NCI-H2171 (cell line): ENCODE measurements around the gene TMEM170A.
"Not testable (repeated sequence)": the region's sequence is repeated elsewhere in the genome, so short reads cannot be mapped to it uniquely, and the experiment has no call there.

Experiments used
- DNase-seq: peaks from one replicate; lab custom pipeline; 2025; lab: John Stamatoyannopoulos, UW

The TMEM170A gene

GRCh38 chr16:75452464-75453190, 11.9 kb downstream of the TMEM170A start:
- DNase-seq = no peak

- no peak for DNase-seq
Observed at GRCh38 chr16:75446416-75446815, 18.1 kb downstream of the TMEM170A start.

- DNase-seq = no peak
Observed at GRCh38 chr16:75445298-75445697, 19.2 kb downstream of the TMEM170A start.

- DNase-seq = no peak
Observed at GRCh38 chr16:75443298-75443697, 21.2 kb downstream of the TMEM170A start.

GRCh38 chr16:75433732-75434413, 30.6 kb downstream of the TMEM170A start:
- peak; percentile 82 for DNase-seq

- DNase-seq = peak; percentile 96
Observed at GRCh38 chr16:75432828-75433731, 31.4 kb downstream of the TMEM170A start, which contains the start of gene CFDP1. Gene CFDP1 (minus strand): TSS chr16:75433503. CDS start chr16:75433352, 151 bp downstream.

DNA sequence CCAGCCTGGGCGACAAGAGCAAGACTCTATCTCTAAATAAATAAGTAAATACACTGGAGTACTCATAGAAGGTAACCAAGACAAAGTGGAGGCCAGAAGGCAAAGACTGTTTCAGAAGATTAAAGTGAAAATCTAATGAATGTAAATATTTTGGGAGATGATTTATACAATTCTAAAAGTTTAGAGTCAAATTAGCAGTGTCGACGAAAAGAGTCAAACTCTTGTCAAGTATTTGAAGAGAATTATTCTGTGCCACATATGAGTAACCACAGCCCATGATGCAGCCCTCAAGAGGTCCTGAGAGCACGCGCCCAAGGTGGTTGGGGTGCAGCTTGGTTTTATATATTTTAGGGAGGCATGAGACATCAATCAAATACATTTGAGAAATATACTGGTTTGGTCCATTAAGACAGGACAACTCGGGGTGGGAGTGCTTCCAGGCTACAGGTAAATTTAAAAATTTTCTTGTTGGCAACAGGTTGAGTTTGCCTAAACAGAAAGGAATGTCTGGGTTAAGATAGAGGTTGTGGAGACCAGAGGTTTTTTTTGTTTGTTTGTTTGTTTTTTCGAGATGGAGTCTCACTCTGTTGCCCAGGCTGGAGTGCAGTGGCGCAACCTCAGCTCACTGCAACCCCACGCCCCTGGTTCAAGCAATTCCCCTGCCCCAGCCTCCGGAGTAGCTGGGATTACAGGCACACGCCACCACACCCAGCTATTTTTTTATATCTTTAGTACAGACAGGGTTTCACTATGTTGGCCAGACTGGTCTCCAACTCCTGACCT, 34.7 kb downstream of the TMEM170A start:
- no peak for DNase-seq

DNA sequence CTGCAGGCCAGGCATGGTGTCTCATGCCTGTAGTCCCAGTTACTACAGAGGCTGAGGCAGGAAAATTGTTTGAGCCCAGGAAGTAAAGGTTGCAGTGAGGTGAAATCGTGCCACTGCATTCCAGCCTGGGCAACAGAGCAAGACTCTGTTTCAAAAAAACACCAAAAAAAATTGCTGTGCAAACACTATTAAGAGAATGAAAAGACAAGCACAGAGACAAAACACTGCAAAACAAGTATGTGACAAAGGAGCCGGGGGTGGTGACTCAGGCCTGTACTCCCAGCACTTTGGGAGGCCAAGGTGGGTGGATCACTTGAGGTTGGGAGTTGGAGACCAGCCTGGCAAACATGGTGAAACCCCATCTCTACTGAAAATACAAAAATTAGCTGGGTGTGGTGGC, 38.0 kb downstream of the TMEM170A start:
- DNase-seq = not testable (repeated sequence)

- DNase-seq = not testable (repeated sequence)
Observed at GRCh38 chr16:75424105-75424762, 40.3 kb downstream of the TMEM170A start.

GRCh38 chr16:75423723-75424104, 40.8 kb downstream of the TMEM170A start:
- no peak for DNase-seq

DNA sequence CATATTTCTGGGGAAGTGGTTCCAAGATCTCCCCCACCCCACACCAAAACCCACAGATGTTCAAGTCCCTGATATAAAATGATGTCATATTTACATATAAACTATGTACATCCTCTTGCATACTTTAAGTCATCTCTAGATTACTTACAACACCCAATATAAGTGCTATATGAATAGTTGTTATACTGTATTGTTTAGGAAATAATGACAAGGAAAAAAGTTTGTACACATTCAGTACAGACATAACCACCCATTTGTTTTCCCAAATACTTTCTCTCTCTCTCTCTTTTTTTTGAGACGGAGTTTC, 42.7 kb downstream of the TMEM170A start:
- no peak for DNase-seq

DNA sequence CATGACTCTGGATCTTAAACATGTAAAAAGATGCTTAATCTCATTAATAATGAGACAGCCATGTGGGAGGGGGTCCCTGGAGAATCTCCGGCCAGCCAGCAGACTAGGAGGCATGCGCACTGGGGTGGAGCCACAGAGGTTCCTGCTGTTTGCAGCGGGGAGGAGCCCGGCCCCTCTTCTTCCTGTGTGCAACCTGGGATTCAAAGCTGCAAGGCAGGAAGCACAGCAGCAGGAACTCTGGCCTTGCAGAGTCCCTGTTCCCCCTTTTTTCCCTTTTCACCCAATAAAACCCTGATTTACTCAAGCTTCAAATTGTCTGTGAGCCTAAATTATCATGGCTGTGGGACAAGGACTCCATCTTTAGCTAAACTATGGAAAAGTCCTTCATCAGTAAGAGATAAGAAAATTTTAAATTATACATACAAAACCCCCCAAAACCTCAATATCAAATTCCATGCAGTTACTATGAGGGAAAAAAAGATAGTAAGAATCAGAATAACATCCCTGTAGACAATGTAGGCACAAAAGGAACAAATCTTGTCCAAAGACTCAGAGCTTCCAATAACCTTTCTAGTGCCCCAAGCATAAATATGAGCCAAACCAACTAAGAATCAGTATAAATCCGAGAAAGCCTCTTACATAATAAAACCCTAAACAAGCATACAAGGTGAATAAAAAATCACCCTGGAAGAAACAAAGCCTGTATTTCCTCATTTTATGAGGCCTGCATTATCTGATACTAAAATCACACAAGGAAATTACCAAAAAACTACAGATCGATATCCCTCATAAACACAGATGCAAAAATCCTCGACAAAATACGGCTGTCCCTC, 43.3 kb downstream of the TMEM170A start:
- DNase-seq = peak; percentile 50

DNA sequence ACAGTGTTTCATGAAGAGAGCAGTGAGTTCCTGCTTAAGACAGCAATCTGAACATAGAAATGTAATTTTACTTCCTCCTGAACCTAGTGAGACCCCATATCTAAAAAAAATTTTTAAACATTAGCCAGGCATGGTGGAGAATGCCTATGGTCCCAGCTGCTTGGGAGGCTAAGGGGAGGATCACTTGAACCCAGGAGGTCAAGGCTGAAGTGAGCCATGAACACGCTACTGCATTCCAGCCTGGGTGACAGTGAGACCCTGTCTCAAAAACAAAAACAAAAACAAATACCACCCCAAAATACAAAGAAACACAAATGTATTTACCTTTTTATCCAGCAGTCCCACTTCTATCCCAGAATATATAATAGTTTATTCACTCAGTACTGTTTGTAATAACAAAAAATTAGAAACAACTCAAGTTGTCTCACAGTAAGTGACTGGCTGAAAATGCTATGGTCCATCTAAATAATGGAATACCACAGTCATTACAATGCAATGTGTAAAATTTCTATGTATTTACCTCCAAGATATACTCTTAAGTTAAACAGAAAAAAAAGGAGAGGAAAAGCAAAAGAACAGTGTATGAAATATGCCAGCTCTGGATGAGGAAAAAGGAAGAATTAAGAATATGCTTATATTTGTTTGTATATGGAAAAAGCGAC, 47.5 kb downstream of the TMEM170A start:
- DNase-seq = no peak

- DNase-seq = no peak
Observed at GRCh38 chr16:75415169-75415905, 49.2 kb downstream of the TMEM170A start.

DNA sequence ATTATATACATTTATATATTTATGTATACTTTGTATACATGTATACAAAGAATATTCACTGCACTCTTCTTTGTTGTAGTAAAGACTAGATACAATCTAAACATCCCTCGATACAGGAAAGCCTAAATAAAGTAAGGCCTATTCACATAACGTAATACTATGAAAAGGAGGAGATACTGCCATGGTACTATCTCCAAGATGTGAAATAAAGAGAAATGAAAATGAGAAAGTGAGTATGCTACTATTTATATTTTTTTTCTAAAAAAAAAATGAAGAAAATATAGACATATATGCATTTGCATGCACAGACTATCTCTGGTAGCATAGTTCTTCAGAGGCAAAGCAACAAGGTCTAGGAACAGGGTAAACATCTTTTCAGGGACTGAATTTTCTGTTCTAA, 50.5 kb downstream of the TMEM170A start:
- DNase-seq = no peak

- DNase-seq = no peak
Observed at GRCh38 chr16:75406943-75407342, 57.5 kb downstream of the TMEM170A start.

DNA sequence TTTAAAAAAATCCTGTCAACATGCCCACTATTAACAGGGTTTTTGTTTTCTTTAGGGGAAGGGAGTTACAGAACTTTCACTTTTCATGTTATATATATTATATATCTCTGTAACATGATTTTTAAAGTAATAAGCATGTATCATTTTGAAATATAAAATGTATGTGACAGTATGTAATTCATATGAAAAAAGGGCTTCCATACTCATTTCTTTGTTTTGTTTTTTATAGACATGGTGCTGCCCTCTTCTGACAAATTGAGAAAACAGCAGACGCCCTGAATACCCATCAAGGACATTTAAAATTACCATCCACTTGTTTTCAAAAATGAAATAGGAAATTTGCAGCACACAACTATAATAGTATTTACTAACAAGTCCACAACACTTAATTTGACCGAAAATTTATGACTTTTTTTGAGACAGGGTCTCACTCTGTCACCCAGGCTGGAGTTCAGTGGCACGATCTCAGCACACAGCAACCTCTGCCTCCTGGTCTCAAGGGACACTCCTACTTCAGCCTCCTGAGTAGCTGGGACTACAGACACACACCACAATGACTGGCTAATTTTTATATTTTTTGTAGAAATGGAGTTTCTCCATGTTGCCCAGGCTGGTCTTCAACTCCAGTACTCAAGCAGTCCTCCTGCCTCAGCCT, 61.5 kb downstream of the TMEM170A start:
- peak; percentile 10 for DNase-seq

DNA sequence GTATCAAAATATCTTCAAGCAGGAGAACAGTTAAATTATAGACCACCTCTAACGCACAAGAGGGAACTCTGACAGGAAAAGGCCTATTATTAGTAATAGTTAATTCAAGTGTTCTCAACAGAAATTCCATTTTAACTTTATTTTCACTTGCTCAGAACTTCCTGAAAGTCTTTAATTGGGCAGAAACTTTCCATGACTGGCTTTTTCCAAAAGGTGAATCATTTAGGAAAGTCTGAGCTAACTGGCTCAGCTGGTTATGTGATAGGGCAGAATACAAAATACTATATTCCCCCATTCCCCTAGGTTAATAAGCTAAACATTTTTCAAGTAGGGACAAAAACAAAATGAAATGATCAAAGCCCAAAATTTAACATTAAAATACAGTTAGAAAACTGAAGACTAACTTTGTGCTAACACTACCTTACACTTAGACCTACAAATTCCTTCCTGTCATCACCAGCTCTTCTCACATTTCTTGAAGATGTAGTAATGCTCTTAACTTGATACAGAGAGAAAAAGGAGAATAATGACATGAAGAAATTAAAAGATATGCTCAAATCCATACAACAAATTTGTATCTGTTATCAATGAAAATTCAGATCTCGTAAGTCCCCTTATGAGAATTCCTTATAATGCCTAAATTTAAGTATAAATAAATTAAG, 62.2 kb downstream of the TMEM170A start:
- no peak for DNase-seq
